Cortex of kidney (tissue), 1 donor: ENCODE measurements around the gene PTPRG.
"Not testable (repeated sequence)": the region's sequence is repeated elsewhere in the genome, so short reads cannot be mapped to it uniquely, and the experiment has no call there.

Experiments
- DNase-seq: peaks from one replicate; lab custom pipeline; 2025; lab: John Stamatoyannopoulos, UW

PTPRG gene

GRCh38 chr3:61561374-61562041, at the start of gene PTPRG:
Gene PTPRG (plus strand): TSS chr3:61561571. CDS start chr3:61562288, 717 bp downstream.
- DNase-seq: peak; percentile 42

- no peak for DNase-seq
These were observed 42.8 kb upstream of the PTPRG start for GRCh38 chr3:61518590-61518989.

GRCh38 chr3:61520966-61521628, 40.3 kb upstream of the PTPRG start:
- no peak for DNase-seq

- no peak for DNase-seq
These were observed 39.3 kb upstream of the PTPRG start for GRCh38 chr3:61522060-61522459.

GRCh38 chr3:61522626-61523025, 38.7 kb upstream of the PTPRG start:
- DNase-seq: no peak

- DNase-seq: no peak
These were observed 36.4 kb upstream of the PTPRG start for GRCh38 chr3:61524933-61525332.

GRCh38 chr3:61526308-61526707, 35.1 kb upstream of the PTPRG start:
- no peak for DNase-seq

- DNase-seq: no peak
These were observed 34.4 kb upstream of the PTPRG start for GRCh38 chr3:61527011-61527410.

GRCh38 chr3:61530355-61530754, 31.0 kb upstream of the PTPRG start:
- no peak for DNase-seq

GRCh38 chr3:61531528-61531927, 29.8 kb upstream of the PTPRG start:
- no peak for DNase-seq

- DNase-seq: no peak
These were observed 28.5 kb upstream of the PTPRG start for GRCh38 chr3:61532739-61533500.

- DNase-seq: no peak
These were observed 25.5 kb upstream of the PTPRG start for GRCh38 chr3:61535826-61536225.

- no peak for DNase-seq
These were observed 24.0 kb upstream of the PTPRG start for GRCh38 chr3:61537366-61537765.

GRCh38 chr3:61538486-61538885, 22.9 kb upstream of the PTPRG start:
- no peak for DNase-seq

GRCh38 chr3:61541694-61542093, 19.7 kb upstream of the PTPRG start:
- no peak for DNase-seq

- DNase-seq: no peak
These were observed 15.7 kb upstream of the PTPRG start for GRCh38 chr3:61545716-61546115.

- no peak for DNase-seq
These were observed 13.7 kb upstream of the PTPRG start for GRCh38 chr3:61547625-61548024.

- not testable (repeated sequence) for DNase-seq
These were observed 8.7 kb upstream of the PTPRG start for GRCh38 chr3:61552704-61553103.

- no peak for DNase-seq
These were observed 2.1 kb upstream of the PTPRG start for GRCh38 chr3:61559136-61559731.

- no peak for DNase-seq
These were observed 626 bp upstream of the PTPRG start for GRCh38 chr3:61560517-61561373.

- no peak for DNase-seq
These were observed 810 bp downstream of the PTPRG start for GRCh38 chr3:61562042-61562720.
